ENCODE data around the gene C1QTNF6. TPM values are rescaled to one million over a fixed set of nuclear protein-coding genes. Genes with fewer than 3 reads are reported as not detected.

The C1QTNF6 gene
- polyA plus RNA-seq, 1 of the 3 experiments (the other 2 are of a cell fraction): 47.7 TPM

- TF ChIP-seq MEF2A (IDR thresholded peaks at IDR 0.05; ENCODE audit: borderline replicate concordance, low read depth): no peak
Observed at GRCh38 chr22:37228106-37229011, 40.3 kb upstream of the C1QTNF6 start (continued).

- H3K9ac ChIP-seq: no peak overlapping the region
- H4K20me1 ChIP-seq (ENCODE audit: insufficient read depth): no peaks in the 10 kb centered on the region
- no peak overlapping the region for H3K27ac ChIP-seq (ENCODE audit: low read depth in 2 of 2, low read length in 1 of 2)
- no peaks in the 10 kb centered on the region for H3K79me2 ChIP-seq (ENCODE audit: insufficient read depth)
- H2AFZ ChIP-seq (ENCODE audit: low read depth): no peak overlapping the region
- no peaks in the 10 kb centered on the region for H3K9me3 ChIP-seq
- H3K4me3 ChIP-seq (ENCODE audit: low read depth in 2 of 2, low read length in 1 of 2): no peak overlapping the region
- ChIA-PET POLR2A (no interaction called here), CTCF (interaction anchor here (0.9 to 1.4 kb wide), 5 partner anchors 9 to 181 kb away, joined by 3 read pairs; no protein-coding TSS in a partner anchor)
- DNase-seq: no peak
- peaks cover 23% of the 10 kb centered on the region for H3F3A ChIP-seq (replicated peaks; ENCODE audit: insufficient read depth)
- 92% methylated on average over 13 of the region's 14 CpGs for WGBS (ENCODE audit: low lambda C conversion rate)
- H3K4me1 ChIP-seq (ENCODE audit: control insufficient read depth in 1 of 2, insufficient read depth in 2 of 2, low read depth in 1 of 2, low read length in 1 of 2): peaks cover 15 to 22% of the 10 kb centered on the region in 2 experiments; a peak in 3 of 4 replicates
- no peak overlapping the region for H3K4me2 ChIP-seq
- TF ChIP-seq, protein P1, sequence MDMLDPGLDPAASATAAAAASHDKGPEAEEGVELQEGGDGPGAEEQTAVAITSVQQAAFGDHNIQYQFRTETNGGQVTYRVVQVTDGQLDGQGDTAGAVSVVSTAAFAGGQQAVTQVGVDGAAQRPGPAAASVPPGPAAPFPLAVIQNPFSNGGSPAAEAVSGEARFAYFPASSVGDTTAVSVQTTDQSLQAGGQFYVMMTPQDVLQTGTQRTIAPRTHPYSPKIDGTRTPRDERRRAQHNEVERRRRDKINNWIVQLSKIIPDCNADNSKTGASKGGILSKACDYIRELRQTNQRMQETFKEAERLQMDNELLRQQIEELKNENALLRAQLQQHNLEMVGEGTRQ (IDR thresholded peaks at IDR 0.05; ENCODE audit: borderline replicate concordance, low read depth, low read length): no peak
- TF ChIP-seq RFX5 (IDR thresholded peaks at IDR 0.05; ENCODE audit: low read length) (no peak), MXI1 (IDR thresholded peaks at IDR 0.05; ENCODE audit: low read depth, low read length) (no peak), SMC3 (IDR thresholded peaks at IDR 0.05; ENCODE audit: low read depth, low read length) (no peak), FOSL2 (IDR thresholded peaks at IDR 0.05; ENCODE audit: borderline replicate concordance, low read depth) (no peak), CHD2 (IDR thresholded peaks at IDR 0.05; ENCODE audit: low read length, partially characterized antibody) (no peak), SIN3A (IDR thresholded peaks at IDR 0.05; ENCODE audit: borderline replicate concordance, low read depth, low read length) (no peak), MEF2A (IDR thresholded peaks at IDR 0.05; ENCODE audit: borderline replicate concordance, low read depth) (no peak), EP300 (IDR thresholded peaks at IDR 0.05; ENCODE audit: borderline replicate concordance in 1 of 2, low read depth in 1 of 2, low read length in 1 of 2) (no peak), TEAD4 (IDR thresholded peaks at IDR 0.05; ENCODE audit: borderline replicate concordance, insufficient read depth) (no peak)
- TF ChIP-seq, protein P2, sequence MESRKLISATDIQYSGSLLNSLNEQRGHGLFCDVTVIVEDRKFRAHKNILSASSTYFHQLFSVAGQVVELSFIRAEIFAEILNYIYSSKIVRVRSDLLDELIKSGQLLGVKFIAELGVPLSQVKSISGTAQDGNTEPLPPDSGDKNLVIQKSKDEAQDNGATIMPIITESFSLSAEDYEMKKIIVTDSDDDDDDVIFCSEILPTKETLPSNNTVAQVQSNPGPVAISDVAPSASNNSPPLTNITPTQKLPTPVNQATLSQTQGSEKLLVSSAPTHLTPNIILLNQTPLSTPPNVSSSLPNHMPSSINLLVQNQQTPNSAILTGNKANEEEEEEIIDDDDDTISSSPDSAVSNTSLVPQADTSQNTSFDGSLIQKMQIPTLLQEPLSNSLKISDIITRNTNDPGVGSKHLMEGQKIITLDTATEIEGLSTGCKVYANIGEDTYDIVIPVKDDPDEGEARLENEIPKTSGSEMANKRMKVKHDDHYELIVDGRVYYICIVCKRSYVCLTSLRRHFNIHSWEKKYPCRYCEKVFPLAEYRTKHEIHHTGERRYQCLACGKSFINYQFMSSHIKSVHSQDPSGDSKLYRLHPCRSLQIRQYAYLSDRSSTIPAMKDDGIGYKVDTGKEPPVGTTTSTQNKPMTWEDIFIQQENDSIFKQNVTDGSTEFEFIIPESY (IDR thresholded peaks at IDR 0.05; ENCODE audit: borderline replicate concordance, low read depth): no peak
- no peaks in the 10 kb centered on the region for H3K9me2 ChIP-seq
- no peaks in the 10 kb centered on the region for H3K27me3 ChIP-seq (ENCODE audit: insufficient read depth)
- no peaks in the 10 kb centered on the region for H3K36me3 ChIP-seq (replicated peaks in 1 of 2; ENCODE audit: control insufficient read depth in 1 of 2, insufficient read depth in 2 of 2, low read length in 1 of 2)
Observed at GRCh38 chr22:37226514-37226913, 38.5 kb upstream of the C1QTNF6 start.
